Kidney capillary endothelial cell (primary cell): ENCODE measurements around the gene KCNMB2.
"Not testable (repeated sequence)": the region's sequence is repeated elsewhere in the genome, so short reads cannot be mapped to it uniquely, and the experiment has no call there.

Source experiments
- DNase-seq: peaks from one replicate; pipeline ENCODE4 v3.0.0-alpha.2; 2018; ENCODE audit warnings: low spot score

Gene KCNMB2

DNA sequence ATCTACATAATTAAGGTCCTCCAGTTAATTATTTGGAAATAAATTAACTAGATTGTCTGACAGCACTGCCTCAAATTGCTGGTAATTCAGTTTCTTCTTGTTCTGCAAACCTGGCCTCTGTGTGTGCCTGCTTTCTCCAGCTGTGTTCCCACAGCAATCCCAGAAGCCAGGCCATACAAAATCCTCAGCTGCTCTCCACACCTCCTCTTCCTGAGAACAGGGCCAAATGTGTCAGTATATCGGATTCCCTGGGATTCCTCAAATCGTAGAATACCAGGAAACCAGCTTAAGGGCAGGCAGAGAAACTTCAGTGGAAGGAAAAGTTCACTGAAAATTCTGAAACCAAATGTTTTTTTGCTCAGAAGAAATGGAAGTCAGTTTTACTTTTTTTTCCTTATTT lies 273.9 kb downstream of the KCNMB2 start:
- no peak for DNase-seq

DNA sequence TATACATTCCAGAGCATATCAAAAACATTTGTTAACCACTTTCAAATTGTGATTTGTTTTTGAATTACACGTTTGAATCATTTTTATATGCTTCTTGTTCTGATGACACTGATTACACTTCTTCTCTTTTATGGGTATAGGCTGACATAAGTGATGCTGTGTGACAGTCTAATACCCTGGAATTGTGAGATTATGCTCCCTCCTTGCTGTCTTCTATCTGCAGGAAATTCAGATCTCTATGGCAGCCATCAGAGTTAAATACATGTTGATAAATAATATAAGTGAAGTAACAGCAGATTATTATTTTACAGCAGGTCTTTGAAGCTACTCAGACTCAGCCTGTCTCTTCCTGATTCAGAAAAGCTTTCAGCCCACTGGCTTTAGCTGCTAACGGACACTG lies 286.5 kb downstream of the KCNMB2 start:
- no peak for DNase-seq

DNA sequence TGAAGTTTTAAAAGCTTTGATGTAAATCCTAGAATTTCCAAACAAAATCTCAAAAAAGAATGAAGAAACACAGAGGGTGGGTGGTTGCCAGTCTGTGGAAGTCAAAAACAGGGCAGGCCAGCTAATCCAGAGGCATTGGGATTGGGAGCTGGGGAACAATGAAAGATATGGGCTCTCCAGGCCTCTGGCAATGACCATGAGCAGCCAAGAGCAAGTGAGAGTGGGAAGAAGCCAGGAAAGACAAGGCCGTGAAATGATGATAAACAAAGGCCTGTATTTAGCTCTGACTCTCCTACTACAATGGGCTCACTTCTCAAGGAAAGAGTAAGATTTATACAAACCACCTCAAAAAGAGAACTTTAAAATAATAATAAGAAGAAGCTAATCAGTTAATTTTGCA lies 286.9 kb downstream of the KCNMB2 start:
- DNase-seq = no peak

GRCh38 chr3:178823591-178824246 lies 287.5 kb downstream of the KCNMB2 start:
- DNase-seq = no peak

- no peak for DNase-seq
Measured at GRCh38 chr3:178826435-178827123, 290.3 kb downstream of the KCNMB2 start.

- no peak for DNase-seq
Measured at GRCh38 chr3:178827285-178827856, 291.1 kb downstream of the KCNMB2 start.

- DNase-seq = no peak
Measured at GRCh38 chr3:178833695-178834094, 297.5 kb downstream of the KCNMB2 start.

DNA sequence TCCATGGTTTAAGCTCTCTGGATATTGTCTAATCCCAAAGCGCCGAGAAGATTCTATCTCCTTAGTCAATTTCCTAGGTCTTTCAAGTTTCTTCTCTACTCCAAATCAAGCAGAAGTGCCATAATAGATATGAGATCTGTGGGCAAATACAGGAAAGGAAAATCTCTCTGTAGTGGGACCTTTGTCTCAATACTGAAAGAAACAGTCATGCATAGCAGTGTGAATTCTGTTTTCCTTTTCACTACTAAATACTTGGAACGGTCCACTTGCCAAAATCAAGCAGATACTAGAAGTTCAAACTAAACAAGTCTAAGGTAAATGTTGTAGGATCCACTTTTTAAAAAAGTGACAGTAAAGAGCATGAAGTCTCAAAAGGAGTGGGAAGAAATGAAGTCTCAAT lies 298.8 kb downstream of the KCNMB2 start:
- no peak for DNase-seq

DNA sequence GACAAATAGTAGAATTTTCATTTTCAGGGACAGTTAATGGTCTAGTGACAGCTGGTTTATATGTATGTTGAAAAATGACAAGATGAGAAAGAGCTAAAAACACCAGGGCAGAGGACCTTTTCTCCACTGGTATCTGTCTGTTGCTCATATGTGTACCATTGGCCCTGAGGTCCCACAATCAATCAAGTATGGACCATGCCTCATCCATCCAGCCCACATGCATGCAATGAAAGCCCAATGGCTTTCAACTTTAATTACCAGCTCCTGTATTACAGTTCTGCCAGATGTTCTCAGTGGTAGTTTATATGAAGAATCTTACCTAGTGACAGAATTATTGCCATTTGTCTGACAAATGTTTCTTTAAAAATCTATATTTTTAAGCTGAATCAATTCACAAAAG lies 301.3 kb downstream of the KCNMB2 start:
- no peak for DNase-seq

DNA sequence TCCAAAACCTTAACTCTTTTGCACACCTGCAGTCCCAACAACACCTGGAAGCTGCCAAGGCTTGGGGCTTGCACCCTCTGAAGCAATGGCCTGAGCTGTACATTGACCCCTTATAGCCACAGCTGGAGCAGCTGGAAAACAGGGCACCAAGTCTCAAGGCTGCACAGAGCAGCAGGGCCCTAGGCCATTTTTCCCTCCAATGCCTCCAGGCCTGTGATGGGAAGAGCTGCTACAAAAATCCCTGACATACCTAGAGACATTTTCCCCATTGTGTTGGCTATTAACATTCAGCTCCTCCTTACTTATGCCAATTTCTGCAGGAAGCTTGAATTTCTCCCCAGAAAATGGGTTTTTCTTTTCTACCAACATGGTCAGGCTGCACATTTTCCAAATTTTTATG lies 304.4 kb downstream of the KCNMB2 start:
- DNase-seq = no peak

DNA sequence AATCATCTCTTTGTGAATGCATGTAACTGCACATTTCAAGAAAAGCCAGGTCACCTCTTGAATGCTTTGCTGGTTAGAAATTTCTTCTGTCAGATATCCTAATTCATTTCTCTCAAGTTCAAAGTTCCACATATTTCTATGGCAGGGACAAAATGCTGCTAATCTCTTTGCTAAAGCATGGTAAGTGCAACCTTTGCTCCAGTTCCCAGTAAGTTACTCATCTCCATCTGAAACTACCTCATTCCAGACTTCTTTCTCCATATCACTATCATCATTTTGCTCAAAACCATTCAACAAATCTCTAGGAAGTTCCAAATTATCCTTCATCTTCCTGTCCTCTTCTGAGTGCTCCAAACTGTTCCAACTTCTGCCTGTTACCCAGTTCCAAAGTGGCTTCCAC lies 304.8 kb downstream of the KCNMB2 start:
- no peak for DNase-seq

GRCh38 chr3:178844916-178845315 lies 308.7 kb downstream of the KCNMB2 start:
- DNase-seq = no peak

GRCh38 chr3:178845420-178846118 lies 309.3 kb downstream of the KCNMB2 start:
- no peak for DNase-seq

- DNase-seq = no peak
Measured at GRCh38 chr3:178847190-178847589, 311.0 kb downstream of the KCNMB2 start.

- no peak for DNase-seq
Measured at GRCh38 chr3:178849199-178849910, 313.1 kb downstream of the KCNMB2 start.

DNA sequence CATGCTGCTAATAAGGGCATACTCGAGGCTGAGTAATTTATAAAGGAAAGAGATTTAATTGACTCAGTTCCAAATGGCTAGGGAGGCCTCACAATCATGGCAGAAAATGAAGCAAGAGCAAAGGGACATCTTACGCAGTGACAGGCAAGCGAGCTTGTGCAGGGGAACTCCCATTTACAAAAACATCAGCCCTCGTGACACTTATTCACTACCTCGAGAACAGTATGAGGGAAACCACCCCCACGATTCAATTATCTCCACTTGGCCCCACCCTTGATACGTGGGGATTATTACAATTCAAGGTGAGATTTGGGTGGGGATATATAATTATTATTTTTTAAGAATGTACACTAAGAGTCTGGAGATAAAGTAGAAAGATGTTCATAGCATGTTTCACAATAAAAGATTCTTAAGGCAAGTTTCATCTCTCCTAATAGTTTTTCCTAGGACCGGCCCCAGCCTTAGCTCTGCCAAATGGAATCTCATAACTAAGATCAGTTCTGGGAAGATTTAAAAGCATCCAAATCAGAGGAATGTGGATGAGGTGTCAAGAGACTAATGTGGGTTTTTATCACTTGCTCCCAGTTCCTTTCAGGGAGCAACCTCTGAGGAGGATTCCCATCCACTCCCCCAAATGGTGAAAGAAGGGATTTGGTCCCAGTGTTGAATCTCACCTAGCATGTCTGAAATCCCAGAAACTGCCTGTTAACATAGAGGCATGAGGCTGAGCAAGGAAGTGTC lies 314.4 kb downstream of the KCNMB2 start:
- no peak for DNase-seq

- no peak for DNase-seq
Measured at GRCh38 chr3:178851564-178851963, 315.3 kb downstream of the KCNMB2 start.

DNA sequence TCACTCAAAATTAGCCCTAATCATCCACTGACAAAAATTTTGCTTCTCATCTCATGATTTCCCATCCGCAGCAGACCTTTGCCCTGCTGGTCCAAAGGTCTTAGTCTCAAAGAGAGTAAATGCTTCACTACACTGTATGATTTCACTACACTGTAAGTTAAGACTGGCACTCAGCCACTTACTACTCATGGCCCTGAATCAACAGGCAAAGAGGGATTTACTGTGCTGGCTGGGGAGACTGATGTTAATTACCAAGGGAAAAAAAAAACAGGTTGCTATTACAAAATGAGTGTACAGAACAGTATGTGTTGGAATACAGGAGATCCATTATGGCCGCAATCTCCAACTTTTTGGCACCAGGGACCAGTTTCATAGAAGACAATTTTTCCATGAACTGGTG lies 320.6 kb downstream of the KCNMB2 start:
- no peak for DNase-seq

GRCh38 chr3:178859386-178859785 lies 323.1 kb downstream of the KCNMB2 start:
- no peak for DNase-seq

DNA sequence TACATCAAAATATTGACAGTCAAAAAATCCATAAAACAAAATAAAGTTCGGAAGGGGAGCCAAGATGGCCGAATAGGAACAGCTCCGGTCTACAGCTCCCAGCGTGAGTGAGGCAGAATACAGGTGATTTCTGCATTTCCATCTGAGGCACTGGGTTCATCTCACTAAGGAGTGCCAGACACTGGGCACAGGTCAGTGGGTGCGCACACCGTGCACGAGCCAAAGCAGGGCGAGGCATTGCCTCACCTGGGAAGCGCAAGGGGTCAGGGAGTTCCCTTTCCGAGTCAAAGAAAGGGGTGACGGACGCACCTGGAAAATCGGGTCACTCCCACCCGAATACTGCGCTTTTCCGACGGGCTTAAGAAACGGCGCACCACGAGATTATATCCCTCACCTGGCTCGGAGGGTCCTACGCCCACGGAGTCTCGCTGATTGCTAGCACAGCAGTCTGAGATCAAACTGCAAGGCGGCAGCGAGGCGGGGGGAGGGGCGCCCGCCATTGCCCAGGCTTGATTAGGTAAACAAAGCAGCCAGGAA lies 323.7 kb downstream of the KCNMB2 start:
- DNase-seq = not testable (repeated sequence)

GRCh38 chr3:178868681-178869080 lies 332.4 kb downstream of the KCNMB2 start:
- no peak for DNase-seq
